Measurements from ENCODE around the gene TLN1.

Gene TLN1

GRCh38 chr9:35723908-35724307, 8.1 kb downstream of the TLN1 start:
- Histone ChIP-seq H3K79me1 (ENCODE audit: low read depth, low read length) (peaks cover 3% of the 10 kb centered on the region), H3K4me3 (ENCODE audit: low read length in 2 of 2) (no peak overlapping the region), H3K9me3 (replicated peaks in 1 of 2; ENCODE audit: control insufficient read depth in 2 of 2, insufficient read depth in 1 of 2, low read depth in 1 of 2, low read length in 2 of 2) (no peaks in the 10 kb centered on the region), H2BK12ac (ENCODE audit: low read length) (no peak overlapping the region), H3K27ac (replicated peaks; ENCODE audit: low read length) (no peak overlapping the region), H2BK5ac (ENCODE audit: low read length) (no peak overlapping the region), H4K91ac (ENCODE audit: low read depth, low read length, poor library complexity) (no peak overlapping the region), H3K9ac (ENCODE audit: low read depth, low read length, poor library complexity) (no peak overlapping the region), H3K36me3 (replicated peaks in 1 of 2; ENCODE audit: control insufficient read depth in 2 of 2, insufficient read depth in 2 of 2, low read length in 2 of 2) (peaks cover 54 to 83% of the 10 kb centered on the region in 2 donors), H4K8ac (ENCODE audit: low read depth, low read length) (no peak overlapping the region), H2AK5ac (ENCODE audit: low read depth, low read length) (no peak overlapping the region), H3K23ac (ENCODE audit: low read depth, low read length, poor library complexity) (no peak overlapping the region), H3K27me3 (ENCODE audit: control insufficient read depth in 3 of 3, insufficient read depth in 3 of 3, low read depth in 1 of 3, low read length in 3 of 3) (no peaks in the 10 kb centered on the region), H3K4ac (ENCODE audit: low read length) (no peak overlapping the region), H3K4me2 (ENCODE audit: insufficient read depth, low read length, poor library complexity, severe bottlenecking) (no peak overlapping the region), H2BK120ac (ENCODE audit: low read depth, low read length) (no peak overlapping the region), H3K14ac (ENCODE audit: low read length) (no peak overlapping the region), H3K18ac (ENCODE audit: low read length) (no peak overlapping the region), H2BK15ac (ENCODE audit: low read length) (no peak overlapping the region), H3K4me1 (ENCODE audit: control insufficient read depth in 2 of 2, insufficient read depth in 1 of 2, low read depth in 1 of 2, low read length in 2 of 2) (peaks cover 17 to 20% of the 10 kb centered on the region in 2 donors), H2AFZ (ENCODE audit: low read length) (no peak overlapping the region)
- no peak for DNase-seq (ENCODE audit: low spot score)
- no CpG with 5 or more reads among the region's 8 CpGs for WGBS, 2 donors (ENCODE audit: extremely low coverage in 2 of 2, insufficient read length in 2 of 2, insufficient replicate concordance in 1 of 2)

GRCh38 chr9:35723426-35723825, 8.6 kb downstream of the TLN1 start:
- Histone ChIP-seq H3K18ac (ENCODE audit: low read length) (no peak overlapping the region), H3K9me3 (replicated peaks in 1 of 2; ENCODE audit: control insufficient read depth in 2 of 2, insufficient read depth in 1 of 2, low read depth in 1 of 2, low read length in 2 of 2) (no peaks in the 10 kb centered on the region), H2BK120ac (ENCODE audit: low read depth, low read length) (no peak overlapping the region), H3K79me1 (ENCODE audit: low read depth, low read length) (peaks cover 3% of the 10 kb centered on the region), H3K9ac (ENCODE audit: low read depth, low read length, poor library complexity) (no peak overlapping the region), H3K27ac (replicated peaks; ENCODE audit: low read length) (no peak overlapping the region), H2BK12ac (ENCODE audit: low read length) (no peak overlapping the region), H3K27me3 (ENCODE audit: control insufficient read depth in 3 of 3, insufficient read depth in 3 of 3, low read depth in 1 of 3, low read length in 3 of 3) (no peaks in the 10 kb centered on the region), H2AK5ac (ENCODE audit: low read depth, low read length) (no peak overlapping the region), H2BK15ac (ENCODE audit: low read length) (no peak overlapping the region), H3K4me1 (ENCODE audit: control insufficient read depth in 2 of 2, insufficient read depth in 1 of 2, low read depth in 1 of 2, low read length in 2 of 2) (peaks cover 12 to 17% of the 10 kb centered on the region in 2 donors), H2BK5ac (ENCODE audit: low read length) (no peak overlapping the region), H4K8ac (ENCODE audit: low read depth, low read length) (no peak overlapping the region), H2AFZ (ENCODE audit: low read length) (no peak overlapping the region), H3K4ac (ENCODE audit: low read length) (no peak overlapping the region), H4K91ac (ENCODE audit: low read depth, low read length, poor library complexity) (no peak overlapping the region), H3K14ac (ENCODE audit: low read length) (no peak overlapping the region), H3K4me3 (ENCODE audit: low read length in 2 of 2) (no peak overlapping the region), H3K23ac (ENCODE audit: low read depth, low read length, poor library complexity) (no peak overlapping the region), H3K36me3 (replicated peaks in 1 of 2; ENCODE audit: control insufficient read depth in 2 of 2, insufficient read depth in 2 of 2, low read length in 2 of 2) (peaks cover 58 to 88% of the 10 kb centered on the region in 2 donors), H3K4me2 (ENCODE audit: insufficient read depth, low read length, poor library complexity, severe bottlenecking) (no peak overlapping the region)
- WGBS, 2 donors (ENCODE audit: extremely low coverage in 2 of 2, insufficient read length in 2 of 2, insufficient replicate concordance in 1 of 2): no CpG with 5 or more reads among the region's 2 CpGs
- DNase-seq (ENCODE audit: low spot score): no peak

DNA sequence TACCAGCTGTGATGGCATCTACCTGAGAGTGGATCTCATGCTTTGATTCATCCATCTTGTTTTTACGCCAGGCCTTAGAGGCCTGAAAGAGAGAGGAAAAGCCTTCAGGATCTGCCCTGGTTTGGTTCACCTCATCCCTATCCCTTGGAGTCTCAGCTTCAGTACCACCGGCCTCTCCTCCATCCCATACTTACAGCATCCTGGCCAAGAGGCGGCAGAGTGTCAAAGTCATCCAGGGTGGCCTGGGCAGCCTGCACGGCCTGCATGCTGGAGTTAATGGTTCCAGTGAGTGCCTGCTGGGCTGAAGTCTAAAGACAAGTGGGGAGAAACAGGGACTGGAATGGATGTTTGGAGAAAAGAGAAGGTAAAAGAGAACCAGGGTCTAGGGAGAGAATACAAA, 12.4 kb downstream of the TLN1 start:
- no peak overlapping the region for H2BK12ac ChIP-seq (ENCODE audit: low read length)
- H3K4me1 ChIP-seq (ENCODE audit: control insufficient read depth in 2 of 2, insufficient read depth in 1 of 2, low read depth in 1 of 2, low read length in 2 of 2): no peaks in the 10 kb centered on the region
- no peak overlapping the region for H3K4me3 ChIP-seq (ENCODE audit: low read length in 2 of 2)
- no peak overlapping the region for H3K18ac ChIP-seq (ENCODE audit: low read length)
- H2AFZ ChIP-seq (ENCODE audit: low read length): no peak overlapping the region
- no peak overlapping the region for H3K9ac ChIP-seq (ENCODE audit: low read depth, low read length, poor library complexity)
- no peak overlapping the region for H2BK5ac ChIP-seq (ENCODE audit: low read length)
- H4K8ac ChIP-seq (ENCODE audit: low read depth, low read length): no peak overlapping the region
- DNase-seq (ENCODE audit: low spot score): no peak
- H2AK5ac ChIP-seq (ENCODE audit: low read depth, low read length): no peak overlapping the region
- no CpG with 5 or more reads among the region's 4 CpGs for WGBS, 2 donors (ENCODE audit: extremely low coverage in 2 of 2, insufficient read length in 2 of 2, insufficient replicate concordance in 1 of 2)
- H3K23ac ChIP-seq (ENCODE audit: low read depth, low read length, poor library complexity): no peak overlapping the region
- H3K4ac ChIP-seq (ENCODE audit: low read length): no peak overlapping the region
- no peaks in the 10 kb centered on the region for H3K9me3 ChIP-seq (replicated peaks in 1 of 2; ENCODE audit: control insufficient read depth in 2 of 2, insufficient read depth in 1 of 2, low read depth in 1 of 2, low read length in 2 of 2)
- no peak overlapping the region for H2BK15ac ChIP-seq (ENCODE audit: low read length)
- no peaks in the 10 kb centered on the region for H3K27me3 ChIP-seq (ENCODE audit: control insufficient read depth in 3 of 3, insufficient read depth in 3 of 3, low read depth in 1 of 3, low read length in 3 of 3)
- H3K14ac ChIP-seq (ENCODE audit: low read length): no peak overlapping the region
- H3K27ac ChIP-seq (replicated peaks; ENCODE audit: low read length): no peak overlapping the region
- H3K79me1 ChIP-seq (ENCODE audit: low read depth, low read length): no peaks in the 10 kb centered on the region
- no peak overlapping the region for H2BK120ac ChIP-seq (ENCODE audit: low read depth, low read length)
- no peak overlapping the region for H3K4me2 ChIP-seq (ENCODE audit: insufficient read depth, low read length, poor library complexity, severe bottlenecking)
- H4K91ac ChIP-seq (ENCODE audit: low read depth, low read length, poor library complexity): no peak overlapping the region
- peaks cover 82 to 100% of the 10 kb centered on the region in 2 donors for H3K36me3 ChIP-seq (replicated peaks in 1 of 2; ENCODE audit: control insufficient read depth in 2 of 2, insufficient read depth in 2 of 2, low read length in 2 of 2)

GRCh38 chr9:35718721-35719511, 13.1 kb downstream of the TLN1 start:
- no peak overlapping the region for H3K18ac ChIP-seq (ENCODE audit: low read length)
- no peak overlapping the region for H2AFZ ChIP-seq (ENCODE audit: low read length)
- H3K9ac ChIP-seq (ENCODE audit: low read depth, low read length, poor library complexity): no peak overlapping the region
- H4K8ac ChIP-seq (ENCODE audit: low read depth, low read length): no peak overlapping the region
- no peak overlapping the region for H2BK5ac ChIP-seq (ENCODE audit: low read length)
- no peak overlapping the region for H2BK12ac ChIP-seq (ENCODE audit: low read length)
- H2BK15ac ChIP-seq (ENCODE audit: low read length): no peak overlapping the region
- H3K4me3 ChIP-seq (ENCODE audit: low read length in 2 of 2): no peak overlapping the region
- peaks cover 2% of the 10 kb centered on the region for H3K79me1 ChIP-seq (ENCODE audit: low read depth, low read length)
- H3K4ac ChIP-seq (ENCODE audit: low read length): no peak overlapping the region
- no peak overlapping the region for H4K91ac ChIP-seq (ENCODE audit: low read depth, low read length, poor library complexity)
- H3K23ac ChIP-seq (ENCODE audit: low read depth, low read length, poor library complexity): no peak overlapping the region
- no peaks in the 10 kb centered on the region for H3K27me3 ChIP-seq (ENCODE audit: control insufficient read depth in 3 of 3, insufficient read depth in 3 of 3, low read depth in 1 of 3, low read length in 3 of 3)
- no peak overlapping the region for H3K27ac ChIP-seq (replicated peaks; ENCODE audit: low read length)
- no peak overlapping the region for H3K4me2 ChIP-seq (ENCODE audit: insufficient read depth, low read length, poor library complexity, severe bottlenecking)
- H3K36me3 ChIP-seq (replicated peaks in 1 of 2; ENCODE audit: control insufficient read depth in 2 of 2, insufficient read depth in 2 of 2, low read length in 2 of 2): peaks cover 82 to 100% of the 10 kb centered on the region in 2 donors
- DNase-seq (ENCODE audit: low spot score): no peak
- no peak overlapping the region for H3K14ac ChIP-seq (ENCODE audit: low read length)
- WGBS, 2 donors (ENCODE audit: extremely low coverage in 2 of 2, insufficient read length in 2 of 2, insufficient replicate concordance in 1 of 2): no CpG with 5 or more reads among the region's 15 CpGs
- H3K4me1 ChIP-seq (ENCODE audit: control insufficient read depth in 2 of 2, insufficient read depth in 1 of 2, low read depth in 1 of 2, low read length in 2 of 2): no peaks in the 10 kb centered on the region
- no peak overlapping the region for H2BK120ac ChIP-seq (ENCODE audit: low read depth, low read length)
- H3K9me3 ChIP-seq (replicated peaks in 1 of 2; ENCODE audit: control insufficient read depth in 2 of 2, insufficient read depth in 1 of 2, low read depth in 1 of 2, low read length in 2 of 2): no peaks in the 10 kb centered on the region
- H2AK5ac ChIP-seq (ENCODE audit: low read depth, low read length): no peak overlapping the region

Data from neuronal stem cell (in vitro differentiated cells).